HG03457 (cell line): Measurements from ENCODE around the gene CXCL16.
A peak's percentile ranks its signal among the peaks of the same experiment; 100 is the strongest.

Source experiments
- ATAC-seq: cut with Tn5 transposase; IDR thresholded peaks from one replicate; pipeline ENCODE4 v1.9.1; 2021; ENCODE audit warnings: moderate number of reproducible peaks; ENCODE audit not compliant: unreplicated experiment

The CXCL16 gene

DNA sequence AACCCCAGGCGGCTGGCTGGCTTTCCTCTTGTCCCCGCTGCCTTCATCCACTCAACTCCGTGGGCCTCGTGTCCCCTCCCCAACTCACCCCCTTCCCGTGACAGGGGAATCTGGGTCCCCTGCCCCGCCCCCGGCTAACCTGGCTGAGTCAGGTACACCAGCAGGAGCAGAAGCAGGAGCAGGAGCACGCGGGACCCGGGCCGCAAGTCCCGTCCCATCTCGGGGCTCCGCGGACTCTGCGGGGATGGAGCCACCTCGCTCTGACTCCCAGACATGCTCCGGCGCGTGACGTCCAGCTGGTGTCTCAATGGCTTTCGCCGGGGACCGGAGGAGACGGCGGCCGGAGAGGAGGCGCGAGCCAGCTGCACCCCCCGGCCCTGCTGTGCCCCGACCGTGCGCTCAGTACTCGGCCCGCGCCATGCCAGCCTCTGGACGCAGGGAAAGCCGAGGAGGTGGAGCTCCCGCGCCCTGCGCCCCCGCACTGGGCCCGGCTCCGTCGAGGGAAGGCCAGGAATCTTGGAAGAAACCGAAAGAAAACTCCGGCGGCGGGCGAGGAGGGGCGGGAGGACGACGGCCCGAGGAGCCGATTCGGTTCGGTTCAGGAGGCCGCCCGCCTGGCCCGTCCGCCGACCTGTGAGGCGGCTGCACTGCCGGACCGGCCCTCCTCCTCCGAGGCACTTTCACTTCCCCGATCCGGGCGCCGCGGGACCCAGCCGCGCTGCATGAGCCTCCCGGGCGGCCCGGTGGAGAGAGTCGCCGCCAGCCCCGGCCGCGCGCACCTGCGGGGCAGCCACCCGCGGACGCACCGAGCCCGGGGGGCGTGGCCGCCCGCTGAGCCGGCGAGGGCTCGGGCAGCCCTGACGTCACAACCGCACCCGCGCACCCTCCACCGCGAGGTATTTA, at the start of gene CXCL16, which contains the start of gene ZMYND15:
TSS of gene CXCL16 (minus strand) at position 807 of the 903 bp plus-strand sequence. CDS start at position 218, 589 bp downstream.
TSS of gene ZMYND15 (plus strand) at position 712 of the 903 bp plus-strand sequence. CDS start 716 bp downstream, outside the sequence.
- ATAC-seq: no peak

DNA sequence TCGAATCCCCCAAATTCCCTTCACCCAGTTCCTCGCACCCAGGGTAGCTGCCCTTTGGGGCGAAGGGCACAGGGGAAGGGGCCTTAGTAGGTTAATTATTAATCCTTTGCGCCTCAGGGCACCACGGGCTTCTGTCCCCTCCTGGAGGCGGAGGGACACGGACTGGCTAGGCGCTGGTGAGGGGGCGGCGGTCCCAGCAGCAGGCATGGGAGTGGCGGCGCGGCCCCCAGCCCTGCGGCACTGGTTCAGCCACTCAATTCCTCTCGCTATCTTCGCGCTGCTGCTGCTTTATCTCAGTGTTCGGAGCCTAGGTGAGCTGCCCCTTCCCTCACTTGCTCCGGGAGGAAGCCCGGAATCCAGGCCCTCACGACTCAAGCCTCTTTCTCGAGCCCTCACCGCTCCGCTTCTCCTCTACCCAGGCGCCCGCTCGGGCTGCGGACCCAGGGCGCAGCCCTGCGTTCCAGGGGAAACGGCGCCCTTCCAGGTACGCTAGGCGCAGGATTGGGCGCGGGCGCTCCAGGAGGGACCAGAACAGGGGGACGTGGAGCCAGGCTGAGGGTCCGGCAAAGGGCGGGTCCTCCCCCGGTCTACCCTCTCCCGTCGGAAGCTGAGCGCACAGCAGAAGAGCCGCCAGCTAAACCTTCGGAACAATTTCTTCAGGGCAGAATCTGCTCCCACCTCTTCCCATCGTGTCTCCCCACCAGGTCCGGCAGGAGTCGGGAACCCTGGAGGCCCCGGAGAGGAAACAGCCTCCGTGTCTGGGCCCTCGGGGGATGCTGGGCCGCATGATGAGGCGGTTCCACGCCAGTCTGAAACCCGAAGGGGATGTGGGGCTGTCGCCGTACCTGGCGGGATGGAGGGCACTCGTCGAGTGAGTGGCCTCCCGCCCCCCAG, 49.3 kb upstream of the CXCL16 start, which contains the start of gene GLTPD2:
TSS of gene GLTPD2 (plus strand) at position 158 of the 894 bp plus-strand sequence. CDS start at position 206, 48 bp downstream.
- ATAC-seq: peak; percentile 12

DNA sequence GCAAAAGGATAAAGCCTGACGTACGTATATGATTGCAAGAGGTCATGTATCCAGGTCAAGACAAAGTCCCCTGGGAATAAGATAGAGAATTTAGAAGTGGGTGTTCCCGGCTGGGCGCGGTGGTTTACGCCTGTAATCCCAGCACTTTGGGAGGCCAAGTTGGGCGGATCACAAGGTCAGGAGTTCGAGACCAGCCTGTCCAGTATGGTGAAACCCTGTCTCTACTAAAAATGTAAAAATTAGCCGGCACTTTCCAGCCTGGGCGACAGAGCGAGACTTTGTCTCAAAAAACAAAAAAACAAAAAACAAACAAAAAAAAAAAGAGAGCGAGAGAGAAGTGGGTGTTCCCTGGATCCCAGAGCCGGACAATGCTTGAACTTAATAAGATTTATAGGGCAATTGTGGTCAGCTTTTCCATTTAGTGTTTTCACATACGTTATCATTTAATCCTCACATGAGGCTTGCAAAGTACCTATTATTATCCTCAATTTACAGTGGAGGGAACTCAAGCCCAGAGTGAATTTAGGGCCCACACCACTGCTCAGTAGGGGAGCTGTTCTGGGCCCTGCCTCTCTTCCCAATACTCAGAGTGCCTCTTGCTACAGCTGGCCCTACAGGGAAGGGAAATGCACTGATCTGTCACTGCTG, 48.6 kb upstream of the CXCL16 start:
- no peak for ATAC-seq

- ATAC-seq: no peak
Observed at GRCh38 chr17:4786516-4786915, 46.8 kb upstream of the CXCL16 start.

DNA sequence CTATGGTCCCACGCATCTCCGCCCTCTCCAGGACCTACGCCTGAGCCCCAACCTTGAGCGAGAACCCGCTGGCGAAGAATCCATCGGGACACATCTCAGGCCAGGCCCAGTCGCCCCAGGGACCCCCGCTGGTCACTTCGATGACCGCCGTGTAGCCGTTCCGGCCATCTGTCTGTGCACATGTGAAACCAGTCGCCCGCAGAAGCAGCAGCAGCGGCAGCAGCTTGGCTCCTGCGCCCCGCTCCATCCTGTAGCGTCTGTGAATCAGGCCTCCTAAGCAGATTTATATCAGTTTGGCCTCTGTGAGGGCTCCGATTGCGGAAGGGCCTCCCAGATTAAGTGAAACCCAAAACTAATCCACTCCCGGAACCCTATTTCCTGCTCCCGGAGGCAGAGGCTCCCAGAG, 46.4 kb upstream of the CXCL16 start, which contains the start of gene VMO1:
TSS of gene VMO1 (minus strand) at position 259 of the 406 bp plus-strand sequence. CDS start at position 247, 12 bp downstream.
- no peak for ATAC-seq

DNA sequence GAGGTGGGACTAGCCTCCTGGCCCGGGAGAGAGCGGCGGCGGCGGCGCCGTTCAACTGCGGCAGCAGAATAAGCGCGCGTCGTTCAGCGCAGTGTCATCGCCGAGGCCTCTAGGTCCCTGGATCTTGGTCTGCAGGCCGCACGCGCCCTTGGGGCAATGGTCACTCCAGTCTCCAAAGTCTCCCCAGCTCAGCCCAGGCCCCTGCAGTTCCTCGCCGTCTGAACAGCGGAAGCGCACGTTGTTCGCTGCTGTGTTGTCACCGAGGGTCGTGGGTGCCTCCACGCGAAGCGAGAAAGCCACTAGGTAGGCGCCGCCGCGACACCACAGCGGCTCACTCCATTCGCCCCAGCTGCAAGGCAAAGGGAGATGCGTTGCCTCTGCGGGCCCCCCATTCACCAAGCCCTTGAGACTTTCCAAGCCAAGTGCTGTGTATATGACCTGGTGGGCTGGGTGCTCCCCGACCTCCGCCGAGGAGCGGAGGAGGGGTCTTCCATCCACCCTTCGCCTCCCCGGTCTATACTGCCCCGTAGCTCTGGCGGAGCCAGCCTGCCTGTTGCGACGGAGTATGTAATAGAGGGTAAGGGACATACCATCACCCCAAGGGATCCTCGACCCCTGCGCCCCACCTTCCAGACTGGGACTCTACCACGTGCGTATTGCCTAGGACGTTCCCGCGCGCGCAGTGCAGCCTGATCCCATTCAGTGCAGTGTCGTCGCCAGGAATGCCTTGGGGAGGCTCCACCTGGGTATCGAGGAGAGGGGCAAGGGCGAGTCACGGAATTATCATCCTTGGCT, 45.8 kb upstream of the CXCL16 start:
- no peak for ATAC-seq

DNA sequence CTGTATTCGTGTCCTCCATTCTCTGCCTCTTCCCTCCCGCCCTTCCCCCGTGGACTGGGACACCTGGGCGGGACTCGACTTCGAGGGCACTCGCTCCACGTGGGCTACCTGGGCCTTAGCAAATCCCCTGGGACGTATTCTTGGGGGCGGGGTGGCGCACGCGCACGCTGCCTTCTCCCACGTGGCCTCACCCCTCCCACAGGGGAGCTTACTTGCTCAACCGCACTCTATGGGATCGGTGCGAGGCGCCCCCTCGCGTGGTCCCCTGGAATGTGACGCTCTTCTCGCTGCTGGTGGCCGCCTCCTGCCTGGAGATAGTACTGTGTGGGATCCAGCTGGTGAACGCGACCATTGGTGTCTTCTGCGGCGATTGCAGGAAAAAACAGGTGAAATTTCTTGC, 42.9 kb upstream of the CXCL16 start:
- no peak for ATAC-seq

DNA sequence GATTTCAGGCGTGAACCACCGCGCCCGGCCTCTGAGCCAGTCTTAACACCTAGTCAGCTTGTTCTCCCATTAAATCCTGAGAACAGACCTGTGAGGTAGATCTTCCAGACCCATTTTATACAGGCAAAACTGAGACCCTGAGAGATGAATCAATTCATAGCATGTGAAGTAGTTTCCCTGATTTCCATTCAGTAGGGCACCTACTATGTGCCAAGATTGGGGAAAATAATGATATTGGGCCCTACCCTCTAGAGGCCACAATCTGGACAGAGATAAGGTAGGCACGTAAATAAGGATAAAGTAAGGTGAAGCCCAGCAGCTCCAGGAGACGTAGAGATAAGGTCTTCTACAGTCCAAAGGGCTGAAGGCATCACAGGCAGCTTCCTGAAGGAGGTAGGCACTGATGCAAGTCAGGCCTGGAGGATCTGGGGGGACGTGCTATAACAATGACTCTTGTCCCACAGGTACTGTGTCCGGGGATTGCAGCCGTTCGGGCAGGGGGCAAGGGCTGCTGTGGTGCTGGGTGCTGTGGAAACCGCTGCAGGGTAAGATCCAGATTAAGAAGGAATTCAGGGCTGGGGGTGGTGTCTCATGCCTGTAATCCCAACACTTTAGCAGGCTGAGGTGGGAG, 40.7 kb upstream of the CXCL16 start:
- ATAC-seq: no peak

DNA sequence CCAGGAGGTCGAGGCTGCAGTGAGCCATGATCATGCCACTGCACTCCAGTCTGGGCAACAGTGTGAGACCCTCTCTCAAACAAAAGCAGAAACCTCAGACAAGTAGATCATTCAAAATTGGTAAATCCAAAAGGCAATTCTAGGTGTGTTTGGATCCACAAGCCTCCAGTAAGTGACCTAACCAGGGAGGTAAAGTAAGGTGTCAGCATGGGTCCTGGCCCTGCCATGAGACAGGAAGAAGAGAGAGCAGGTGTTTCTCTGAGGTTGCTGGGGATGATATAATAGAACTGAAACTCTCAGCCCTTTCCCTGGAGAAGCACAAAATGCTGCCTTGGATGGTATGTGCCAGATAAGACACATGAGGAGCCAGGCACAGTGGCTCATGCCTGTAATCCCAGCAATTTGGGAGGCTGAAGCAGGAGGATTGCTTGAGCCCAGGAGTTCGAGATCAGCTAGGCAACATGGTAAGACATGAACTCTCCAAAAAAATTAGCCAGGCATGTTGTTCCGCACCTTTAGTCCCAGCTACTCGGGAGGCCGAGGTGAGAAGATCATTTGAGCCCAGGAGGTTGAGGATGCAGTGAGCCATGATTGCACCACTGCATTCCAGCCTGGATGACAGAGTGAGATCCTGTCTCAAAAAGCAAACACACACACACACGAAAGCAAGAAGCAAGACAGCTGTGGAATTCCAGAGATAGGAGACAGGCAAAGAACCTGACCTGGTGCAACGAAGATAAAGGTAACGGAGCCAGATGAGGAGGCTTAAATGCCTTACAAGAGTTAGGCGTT, 38.4 kb upstream of the CXCL16 start:
- no peak for ATAC-seq

- no peak for ATAC-seq
Observed at GRCh38 chr17:4772235-4772613, 32.5 kb upstream of the CXCL16 start.

DNA sequence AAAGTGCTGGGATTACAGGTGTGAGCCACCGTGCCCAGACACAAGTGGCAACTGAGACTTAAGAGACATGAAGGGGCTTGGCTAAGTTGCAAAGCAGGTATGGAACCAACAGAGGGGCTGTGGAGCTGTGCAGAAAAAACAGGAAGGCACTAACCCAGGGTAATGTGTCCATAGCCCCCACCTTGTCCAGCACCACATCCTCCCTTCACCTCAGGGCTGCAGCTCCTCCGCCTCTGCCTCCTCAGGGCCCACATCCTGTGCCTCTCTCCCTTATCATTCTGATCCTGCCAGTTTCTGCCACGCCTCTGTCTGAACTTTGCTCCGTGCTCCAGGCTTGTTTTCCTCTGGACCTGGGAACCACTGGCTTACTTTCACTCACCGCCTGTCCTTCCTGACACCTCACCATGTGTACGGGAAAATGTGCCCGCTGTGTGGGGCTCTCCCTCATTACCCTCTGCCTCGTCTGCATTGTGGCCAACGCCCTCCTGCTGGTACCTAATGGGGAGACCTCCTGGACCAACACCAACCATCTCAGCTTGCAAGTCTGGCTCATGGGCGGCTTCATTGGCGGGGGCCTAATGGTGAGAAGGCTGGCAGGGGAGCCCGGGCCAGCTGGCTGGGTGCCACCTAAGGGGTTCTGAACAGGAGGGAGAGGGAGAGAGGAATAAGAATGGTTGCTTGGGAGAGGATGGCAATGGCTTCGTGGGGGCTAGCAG, 31.9 kb upstream of the CXCL16 start, which contains the start of gene TM4SF5:
TSS of gene TM4SF5 (plus strand) at position 368 of the 716 bp plus-strand sequence. CDS start at position 405, 37 bp downstream.
- ATAC-seq: no peak

DNA sequence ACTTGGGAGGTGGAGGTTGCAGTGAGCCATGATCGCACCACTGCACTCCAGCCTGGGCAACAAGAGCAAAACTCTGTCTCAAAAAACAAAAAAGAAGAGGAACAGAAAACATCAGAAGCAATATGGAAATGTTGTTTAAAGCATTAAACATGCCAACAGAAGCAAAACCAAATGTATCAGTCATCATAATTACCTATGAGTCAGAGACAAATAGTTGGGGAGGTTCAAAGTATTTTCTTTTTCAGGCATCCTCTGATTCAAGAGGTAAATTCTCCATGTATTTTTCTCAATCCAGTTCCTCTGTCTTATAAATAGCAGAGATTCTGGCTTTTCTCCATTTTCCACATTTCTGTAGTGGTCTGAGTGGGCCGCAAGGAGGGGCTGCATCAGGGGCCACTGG, 29.9 kb upstream of the CXCL16 start:
- no peak for ATAC-seq

DNA sequence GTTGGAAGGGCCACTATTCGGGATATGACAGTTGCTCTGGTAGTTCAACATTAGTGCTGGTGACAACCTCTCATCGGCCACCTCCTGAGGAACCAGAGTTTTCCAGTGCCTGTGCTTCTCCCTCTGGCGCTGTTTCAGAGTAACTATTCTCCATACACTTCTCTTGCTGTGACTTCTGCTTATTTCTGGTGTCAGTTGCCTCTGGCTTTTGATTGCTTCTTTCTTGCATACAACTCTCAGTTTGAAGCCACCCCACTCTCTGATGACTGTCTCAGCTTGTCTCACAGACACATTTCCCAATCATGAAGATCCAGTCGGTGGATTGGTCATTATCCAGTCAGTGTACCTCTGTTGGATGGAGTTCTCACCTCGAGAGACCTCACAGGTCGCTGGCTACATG, 28.6 kb upstream of the CXCL16 start:
- ATAC-seq: no peak

DNA sequence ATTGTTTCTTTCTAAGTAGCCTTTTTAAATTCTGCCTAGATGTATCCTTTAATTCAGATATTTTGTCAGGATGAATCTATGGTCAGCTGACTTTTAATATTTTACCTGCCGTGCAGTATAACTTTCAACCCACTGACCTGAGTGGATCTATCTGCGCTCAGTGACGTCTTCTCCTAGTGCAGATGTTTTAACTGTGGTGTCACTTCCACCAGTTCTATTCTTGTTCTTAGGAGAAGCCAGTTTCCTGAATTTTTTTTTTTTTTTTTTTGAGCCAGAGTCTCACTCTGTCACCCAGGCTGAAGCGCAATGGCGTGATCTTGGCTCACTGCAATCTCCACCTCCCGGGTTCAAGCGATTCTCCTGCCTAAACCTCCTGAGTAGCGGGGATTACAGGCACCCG, 27.0 kb upstream of the CXCL16 start:
- no peak for ATAC-seq

- ATAC-seq: no peak
Observed at GRCh38 chr17:4766201-4766600, 26.5 kb upstream of the CXCL16 start.

- ATAC-seq: no peak
Observed at GRCh38 chr17:4764595-4764994, 24.9 kb upstream of the CXCL16 start.

- ATAC-seq: no peak
Observed at GRCh38 chr17:4759776-4760236, 20.1 kb upstream of the CXCL16 start.

DNA sequence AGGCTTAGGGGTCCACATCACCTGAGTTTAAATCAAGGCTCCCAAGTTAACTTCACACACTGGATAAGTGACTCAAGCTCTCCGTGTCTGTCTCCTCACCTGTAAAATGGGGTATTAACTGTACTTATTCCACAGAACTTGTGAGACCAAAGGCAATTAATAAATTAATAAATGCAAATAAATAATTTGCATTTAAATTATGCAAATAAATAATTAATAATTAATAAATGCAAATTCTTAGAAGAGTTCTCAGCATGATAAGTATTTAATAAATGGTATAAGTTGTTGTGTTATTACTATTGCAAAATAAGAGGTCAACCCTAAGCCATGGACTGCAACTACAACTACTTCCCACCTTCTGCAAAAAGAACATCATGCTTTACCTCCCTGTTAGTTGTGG, 13.7 kb upstream of the CXCL16 start:
- ATAC-seq: no peak
